ENCODE measurements around the gene BMPR1A.

DNA sequence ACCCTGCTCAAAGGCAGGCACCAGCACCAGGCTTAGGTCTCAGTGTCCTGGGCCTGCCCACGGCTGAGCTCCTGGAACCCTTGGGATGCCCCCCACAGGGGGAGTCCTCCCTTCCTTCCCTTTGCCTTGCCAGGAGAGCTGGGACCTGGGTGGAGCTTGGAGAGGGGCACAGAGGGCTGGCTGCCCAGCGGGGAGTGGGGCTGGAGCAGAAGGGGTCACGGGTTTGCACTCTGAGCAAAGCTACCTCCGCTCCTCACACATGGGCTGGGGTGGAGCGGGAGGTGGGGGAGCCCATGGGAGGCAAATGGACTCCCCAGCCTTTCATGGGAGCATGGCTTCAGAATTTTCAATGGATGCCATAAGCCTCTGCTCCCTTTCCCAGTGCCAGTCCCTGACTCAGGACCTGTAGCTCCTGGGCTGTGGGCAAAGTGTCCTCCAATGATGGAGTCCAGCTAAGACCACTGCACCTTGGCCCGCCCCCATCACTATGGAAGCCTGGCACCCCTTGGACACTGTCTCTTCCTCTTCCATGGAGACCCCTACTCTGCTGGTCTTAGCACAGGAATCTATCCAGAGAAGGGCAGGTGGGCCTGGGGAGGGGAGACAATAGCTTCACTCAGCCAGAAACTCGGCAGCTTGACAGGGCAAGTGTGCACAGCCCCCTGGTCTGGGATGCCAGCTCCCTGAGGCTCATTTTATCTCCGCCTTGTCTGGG is 48.2 kb upstream of the BMPR1A start:
- TF ChIP-seq, protein P1, sequence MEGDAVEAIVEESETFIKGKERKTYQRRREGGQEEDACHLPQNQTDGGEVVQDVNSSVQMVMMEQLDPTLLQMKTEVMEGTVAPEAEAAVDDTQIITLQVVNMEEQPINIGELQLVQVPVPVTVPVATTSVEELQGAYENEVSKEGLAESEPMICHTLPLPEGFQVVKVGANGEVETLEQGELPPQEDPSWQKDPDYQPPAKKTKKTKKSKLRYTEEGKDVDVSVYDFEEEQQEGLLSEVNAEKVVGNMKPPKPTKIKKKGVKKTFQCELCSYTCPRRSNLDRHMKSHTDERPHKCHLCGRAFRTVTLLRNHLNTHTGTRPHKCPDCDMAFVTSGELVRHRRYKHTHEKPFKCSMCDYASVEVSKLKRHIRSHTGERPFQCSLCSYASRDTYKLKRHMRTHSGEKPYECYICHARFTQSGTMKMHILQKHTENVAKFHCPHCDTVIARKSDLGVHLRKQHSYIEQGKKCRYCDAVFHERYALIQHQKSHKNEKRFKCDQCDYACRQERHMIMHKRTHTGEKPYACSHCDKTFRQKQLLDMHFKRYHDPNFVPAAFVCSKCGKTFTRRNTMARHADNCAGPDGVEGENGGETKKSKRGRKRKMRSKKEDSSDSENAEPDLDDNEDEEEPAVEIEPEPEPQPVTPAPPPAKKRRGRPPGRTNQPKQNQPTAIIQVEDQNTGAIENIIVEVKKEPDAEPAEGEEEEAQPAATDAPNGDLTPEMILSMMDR (optimal IDR thresholded peaks at IDR 0.05 in 1 of 3, IDR thresholded peaks at IDR 0.05 in 1 of 3, conservative IDR thresholded peaks at IDR 0.05 in 1 of 3; ENCODE audit: extremely low read depth in 1 of 3, insufficient read depth in 2 of 3, low read length in 3 of 3) = no peak
- no peak for TF ChIP-seq EZH2 (IDR thresholded peaks at IDR 0.05; ENCODE audit: low read length)
